GM19239 (cell line): Measurements from ENCODE around the gene LGALS4.
"Not testable (repeated sequence)": the region's sequence is repeated elsewhere in the genome, so short reads cannot be mapped to it uniquely, and the experiment has no call there.

Experiments
- DNase-seq: peaks from one replicate; pipeline ENCODE4 v3.0.0; 2011; ENCODE audit warnings: low spot score; ENCODE audit not compliant: insufficient read length
- FAIRE-seq: peaks from 2 replicates; lab custom pipeline; 2011; peaks lifted over from hg19 to GRCh38; lab: Jason Lieb, UNC

Gene LGALS4

DNA sequence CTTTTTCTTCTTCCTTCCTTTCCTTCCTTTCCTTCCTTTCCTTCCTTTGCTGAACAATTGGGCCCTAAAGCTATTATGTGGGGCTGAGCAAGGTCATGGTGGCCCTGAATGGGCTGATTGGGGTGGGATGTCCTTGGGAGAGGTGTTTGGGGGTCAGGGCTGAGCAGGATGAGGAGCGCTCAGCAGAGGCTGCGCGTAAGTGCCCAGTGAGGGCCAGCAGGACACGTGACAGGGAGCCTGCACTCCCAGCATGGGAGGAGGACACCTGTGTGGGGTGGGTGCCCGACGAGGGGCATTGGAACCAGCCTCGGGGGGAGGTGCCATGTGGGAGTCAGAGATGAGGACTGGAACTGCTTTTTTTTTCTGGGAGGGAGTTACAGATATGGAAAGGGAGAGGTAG, 34.0 kb downstream of the LGALS4 start:
- FAIRE-seq: no peak
- no peak for DNase-seq

DNA sequence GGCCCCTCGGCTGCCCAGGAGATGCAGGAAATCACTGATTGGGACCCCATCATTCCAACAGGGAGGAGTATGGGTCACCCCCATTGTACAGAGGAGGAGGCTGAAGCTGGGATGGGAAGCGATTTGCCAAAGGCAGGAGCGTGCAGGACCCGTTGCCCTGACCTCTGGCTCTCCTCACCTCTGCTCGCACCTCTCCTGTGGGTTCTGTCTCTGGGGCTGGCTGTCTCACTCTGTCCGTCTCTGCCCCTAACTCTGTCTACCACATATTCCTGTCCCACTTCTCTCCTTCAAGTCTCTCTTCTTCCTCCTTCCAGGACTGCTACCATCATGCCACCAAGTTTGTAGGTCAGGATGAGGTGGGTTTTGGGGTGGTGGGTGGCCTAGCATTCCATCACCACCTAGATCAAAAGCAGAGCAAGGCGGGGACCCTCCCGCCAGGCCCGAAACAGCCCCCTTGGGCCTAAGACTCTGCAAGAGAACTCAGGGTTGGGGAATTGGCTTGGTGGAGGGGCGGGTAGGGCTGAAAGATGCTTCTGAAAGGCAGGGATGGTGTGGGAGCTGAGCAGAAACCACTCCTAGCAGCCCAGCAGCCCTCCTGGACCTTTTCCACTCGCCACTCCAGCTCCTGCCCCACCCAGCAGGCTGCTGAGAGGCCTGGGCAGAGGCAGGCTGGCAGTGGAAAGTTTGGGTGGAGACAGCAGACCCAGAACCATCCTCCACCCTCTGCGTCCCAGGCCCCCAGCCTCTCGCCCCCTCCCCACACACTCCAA, 38.4 kb downstream of the LGALS4 start:
- no peak for DNase-seq
- FAIRE-seq: no peak

DNA sequence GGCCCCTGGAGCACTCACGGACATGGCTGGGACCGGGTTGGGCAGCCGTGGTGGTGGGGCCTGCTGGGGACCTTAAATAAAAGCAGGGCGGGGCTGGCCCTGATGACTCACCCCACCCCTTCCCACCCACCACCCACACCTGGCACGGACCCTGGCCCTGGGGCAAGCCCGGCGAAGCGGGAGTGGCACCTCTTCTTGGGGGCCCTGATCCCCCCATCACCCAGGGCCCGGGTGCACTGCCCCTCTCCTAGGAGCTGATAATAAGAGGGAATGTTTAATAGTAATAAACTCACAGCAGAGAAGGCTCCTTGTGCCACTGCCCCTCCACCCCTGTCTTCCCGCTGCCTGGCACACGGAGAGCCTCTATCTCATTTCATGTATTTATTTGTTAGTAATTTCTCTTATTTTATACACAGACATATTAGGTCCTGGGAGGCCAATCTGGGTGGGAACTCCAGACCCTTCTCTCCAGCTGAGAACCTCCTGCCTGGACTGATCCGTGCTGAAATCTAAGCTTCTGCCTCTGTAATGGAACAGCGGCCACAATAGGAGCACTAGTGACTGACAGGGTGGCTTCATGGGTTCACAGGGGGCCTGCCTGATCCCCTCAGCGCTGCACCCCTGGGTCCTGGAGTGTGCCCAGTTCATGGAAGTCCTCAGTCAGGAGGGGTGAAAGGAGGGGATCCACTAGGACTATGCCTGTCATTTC, 39.1 kb downstream of the LGALS4 start, which contains the start of gene LGALS7:
TSS of gene LGALS7 (minus strand) at position 49 of the 709 bp plus-strand sequence. CDS start at position 24, 25 bp downstream.
- FAIRE-seq (no peak), DNase-seq (no peak)

DNA sequence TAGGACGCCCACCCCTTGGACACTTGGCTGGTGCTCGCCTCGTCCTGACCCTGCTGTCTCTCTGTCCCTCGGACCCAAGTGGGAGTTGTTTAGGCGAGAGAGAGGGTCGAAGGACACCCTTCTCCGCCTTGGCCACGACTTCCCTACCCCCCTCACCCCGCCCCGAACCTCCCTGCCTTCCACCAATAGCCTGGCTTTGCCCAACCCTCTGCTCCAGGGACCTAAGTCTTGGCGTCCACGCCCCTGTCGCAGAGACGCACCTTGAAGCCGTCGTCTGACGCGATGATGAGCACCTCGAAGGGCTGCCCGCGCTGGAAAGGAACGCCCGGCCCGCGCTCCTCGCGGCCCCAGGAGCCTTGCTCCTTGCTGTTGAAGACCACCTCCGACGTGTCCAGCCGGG, 41.2 kb downstream of the LGALS4 start:
- DNase-seq, FAIRE-seq: not testable (repeated sequence)

DNA sequence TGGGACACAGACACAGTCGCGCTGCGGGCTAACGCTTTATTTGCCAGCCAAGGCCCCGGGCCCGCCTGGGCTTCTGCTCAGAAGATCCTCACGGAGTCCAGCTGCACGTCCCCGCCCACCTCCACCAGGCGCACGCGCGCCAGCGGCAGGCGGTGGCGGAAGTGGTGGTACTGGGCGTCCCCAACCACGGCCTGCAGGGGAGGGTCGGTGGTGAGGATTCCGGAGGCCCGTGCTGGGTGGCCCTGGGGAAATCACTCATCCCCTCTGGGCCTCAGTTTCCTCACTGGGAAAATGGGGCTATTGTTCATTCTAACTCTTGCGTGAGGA, 41.8 kb downstream of the LGALS4 start:
- FAIRE-seq: peak; percentile 99
- not testable (repeated sequence) for DNase-seq

DNA sequence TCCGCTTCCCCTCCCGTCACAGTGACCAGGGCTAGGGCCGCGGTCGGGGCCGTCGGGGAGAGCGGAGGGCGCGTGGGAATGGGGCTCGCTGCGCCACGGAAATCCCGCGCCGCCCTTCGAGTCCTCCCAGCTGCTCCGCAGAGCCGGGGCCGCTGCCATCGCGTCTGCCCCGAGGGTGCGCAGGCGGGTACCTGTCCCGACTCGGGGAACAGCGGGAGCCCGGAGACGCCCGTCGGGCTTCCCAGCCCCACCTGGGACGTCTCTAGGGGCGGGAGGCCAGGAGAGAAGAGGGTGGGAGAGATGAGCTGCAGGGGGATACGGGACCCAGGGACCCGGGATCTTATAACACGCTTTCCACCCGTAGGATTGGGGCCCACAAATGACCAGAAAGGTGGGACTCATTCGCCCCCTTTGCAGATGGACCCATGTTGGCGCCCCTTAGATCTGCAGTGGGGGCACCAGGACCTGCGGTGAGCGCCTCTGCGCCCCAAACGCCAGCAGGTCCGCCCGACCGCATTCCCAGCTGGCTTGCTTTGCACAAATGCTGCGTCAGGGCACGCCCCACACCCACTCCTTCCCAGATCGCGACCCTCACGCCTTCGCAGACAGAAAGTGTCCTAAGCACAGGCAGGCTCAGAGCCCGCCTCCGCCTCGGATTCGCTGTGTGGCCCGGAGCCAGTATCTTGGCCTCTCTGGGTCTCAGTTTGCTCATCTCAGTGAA, 42.4 kb downstream of the LGALS4 start:
- not testable (repeated sequence) for DNase-seq, FAIRE-seq

DNA sequence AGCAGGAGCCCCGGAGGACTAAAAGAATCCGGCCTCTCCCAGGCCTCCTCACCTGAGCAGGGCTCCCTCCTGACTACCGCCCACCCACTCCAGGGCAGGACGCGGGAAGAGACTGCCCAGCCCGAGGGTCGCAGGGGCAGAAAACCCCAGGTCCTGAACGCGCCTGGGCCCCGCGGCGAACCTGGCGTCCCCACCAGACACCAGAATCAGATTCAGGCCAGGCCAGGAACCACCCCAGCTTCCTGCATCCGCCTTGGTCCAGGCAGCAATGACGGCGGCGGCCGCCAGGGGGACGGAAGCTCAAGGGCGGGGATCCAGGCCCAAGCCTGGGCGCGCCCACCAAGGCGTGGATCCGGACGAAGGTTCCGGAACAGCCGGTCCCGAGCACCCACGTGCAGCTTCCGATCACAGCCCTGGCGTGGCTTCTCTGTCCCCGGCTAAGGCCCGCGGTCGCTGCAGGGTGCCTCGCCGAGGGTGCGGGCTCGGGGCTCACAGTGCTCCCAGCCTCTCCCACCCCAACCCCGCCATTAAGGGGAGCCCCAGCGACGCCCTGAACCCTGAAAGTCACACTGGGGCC, 43.0 kb downstream of the LGALS4 start:
- FAIRE-seq (peak; percentile 66), DNase-seq (peak; percentile 87)

DNA sequence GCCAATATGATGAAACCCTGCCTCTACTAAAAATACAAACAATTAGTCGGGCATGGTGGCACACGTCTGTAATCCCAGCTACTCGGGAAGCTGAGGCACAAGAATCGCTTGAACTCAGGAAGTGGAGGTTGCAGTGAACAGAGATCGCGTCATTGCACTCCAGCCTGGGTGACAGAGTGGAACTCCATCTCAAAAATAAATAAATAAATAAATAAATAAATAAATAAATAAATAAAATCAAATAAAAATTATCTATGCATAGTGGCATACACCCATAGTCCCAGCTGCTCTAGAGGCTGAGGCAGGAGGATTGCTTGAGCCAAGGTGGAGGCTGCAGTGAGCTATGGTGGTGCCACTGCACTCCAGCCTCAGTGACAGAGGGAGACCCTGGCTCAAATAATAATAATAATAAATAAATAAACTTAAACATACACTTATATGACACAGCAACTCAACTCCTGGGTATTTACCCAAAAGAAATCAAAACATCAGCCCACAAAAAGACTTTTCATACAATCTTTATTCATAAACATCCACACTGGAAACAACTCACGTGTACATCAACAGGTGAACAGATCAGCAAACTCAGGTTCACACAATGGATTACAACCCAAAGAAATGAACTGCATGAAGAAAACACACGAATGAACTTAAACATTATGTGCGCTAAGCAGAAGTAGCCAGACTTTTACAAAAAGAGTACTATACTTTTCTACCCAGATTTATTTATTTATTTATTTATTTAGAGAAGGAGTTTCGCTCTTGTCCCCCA, 46.3 kb downstream of the LGALS4 start:
- DNase-seq (no peak), FAIRE-seq (no peak)

DNA sequence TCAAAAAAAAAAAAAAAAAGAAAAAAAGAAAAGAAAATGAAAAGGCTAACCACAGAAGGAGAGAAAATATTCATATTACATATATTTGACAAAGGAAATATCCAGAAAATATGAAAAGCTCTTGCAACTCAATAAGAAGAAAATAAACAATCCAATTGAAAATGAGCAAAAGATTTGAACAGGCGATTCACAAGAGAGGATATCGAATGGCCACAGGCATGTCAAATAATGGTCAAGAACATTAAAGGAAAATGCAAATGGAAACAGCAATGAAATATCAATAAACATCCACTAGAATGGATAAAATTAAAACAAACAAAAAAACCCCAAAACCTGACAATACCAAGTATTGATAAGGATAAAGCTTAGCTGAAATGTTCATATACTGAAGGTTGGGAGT, 47.5 kb downstream of the LGALS4 start:
- DNase-seq (no peak), FAIRE-seq (no peak)

DNA sequence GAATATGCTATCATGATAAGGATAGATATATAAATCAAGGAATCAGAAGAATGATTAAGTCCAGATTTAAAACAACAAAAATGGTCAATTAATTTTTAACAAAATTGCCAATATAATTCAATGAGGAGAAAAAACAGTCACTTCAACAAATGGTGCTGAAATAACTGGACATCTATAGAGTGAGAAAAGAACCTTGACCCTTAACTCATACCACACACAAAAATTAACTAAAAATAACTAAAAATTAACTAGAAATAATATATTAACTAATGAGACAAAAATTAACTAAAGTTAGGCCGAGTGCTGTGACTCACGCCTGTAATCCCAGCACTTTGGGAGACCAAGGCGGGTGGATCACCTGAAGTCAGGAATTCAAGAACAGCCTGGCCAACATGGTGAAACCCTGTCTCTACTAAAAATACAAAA, 48.9 kb downstream of the LGALS4 start:
- FAIRE-seq (no peak), DNase-seq (no peak)

DNA sequence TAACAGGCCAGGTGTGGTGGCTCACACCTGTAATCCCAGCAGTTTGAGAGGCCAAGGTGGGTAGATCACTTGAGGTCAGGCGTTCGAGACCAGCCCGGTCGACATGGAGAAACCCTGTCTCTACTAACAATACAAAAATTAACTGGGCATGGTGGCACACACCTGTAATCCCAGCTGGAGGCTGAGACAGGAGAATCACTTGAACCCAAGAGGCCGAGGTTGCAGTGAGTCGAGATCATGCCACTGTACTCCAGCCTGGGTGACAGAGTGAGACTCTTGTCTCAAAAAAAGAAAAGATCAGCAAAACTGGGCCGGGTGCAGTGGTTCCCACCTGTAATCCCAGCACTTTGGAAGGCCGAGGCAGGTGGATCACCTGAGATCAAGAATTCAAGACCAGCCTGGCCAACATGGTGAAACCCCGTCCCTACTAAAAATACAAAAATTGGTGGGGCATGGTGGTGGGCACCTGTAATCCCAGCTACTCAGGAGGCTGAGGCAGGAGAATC, 50.8 kb downstream of the LGALS4 start:
- not testable (repeated sequence) for FAIRE-seq

DNA sequence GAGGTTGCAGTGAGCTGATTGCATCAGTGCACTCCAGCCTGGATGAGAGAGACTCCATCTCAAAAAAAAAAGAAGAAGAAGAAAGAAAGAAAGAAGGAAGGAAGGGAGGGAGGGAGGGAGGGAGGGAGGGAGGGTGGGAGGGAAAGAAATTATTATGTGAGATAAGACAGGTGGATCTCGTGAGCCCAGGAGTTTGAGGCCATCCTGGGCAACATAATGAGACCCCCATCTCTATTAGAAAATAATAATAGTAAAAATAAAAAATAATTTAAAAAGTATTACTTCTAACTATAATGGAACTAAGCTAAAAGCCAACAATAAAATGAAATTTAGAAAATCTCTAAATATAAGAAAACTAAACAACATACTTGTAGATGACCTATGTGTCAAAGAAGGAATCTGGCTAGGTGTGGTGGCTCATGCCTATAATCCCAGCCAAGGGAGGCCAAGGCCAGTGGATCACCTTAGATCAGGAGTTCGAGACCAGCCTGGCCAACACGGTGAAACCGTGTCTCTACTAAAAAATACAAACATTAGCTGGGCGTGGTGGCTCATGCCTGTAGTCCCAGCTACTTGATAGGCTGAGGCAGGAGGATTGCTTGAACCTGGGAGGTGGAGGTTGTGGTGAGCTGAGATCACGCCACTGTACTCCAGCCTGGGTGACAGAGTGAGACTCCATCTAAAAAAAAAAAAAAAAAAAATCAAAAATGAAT, 51.8 kb downstream of the LGALS4 start:
- not testable (repeated sequence) for FAIRE-seq, DNase-seq

More for the DNA sequence above, 50.8 kb downstream of the LGALS4 start:
- not testable (repeated sequence) for DNase-seq

DNA sequence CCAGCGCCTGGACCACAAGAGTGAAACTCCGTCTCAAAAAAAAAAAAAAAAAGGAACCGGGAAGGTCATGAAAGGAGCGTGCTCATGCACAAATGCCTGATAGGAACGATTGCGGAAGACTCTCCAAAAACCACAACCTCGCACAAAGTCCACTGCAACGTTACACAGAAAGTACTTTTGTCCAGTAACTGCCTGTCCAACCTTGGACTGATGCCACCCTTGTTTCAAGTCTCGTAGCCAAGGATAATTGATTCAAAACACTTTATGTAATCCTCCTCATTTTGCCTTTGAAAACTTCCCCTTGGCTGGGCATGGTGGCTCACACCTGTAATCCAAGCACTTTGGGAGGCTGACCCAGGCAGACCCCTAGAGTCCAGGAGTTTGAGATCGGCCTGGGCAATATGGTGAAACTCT, 53.1 kb downstream of the LGALS4 start:
- FAIRE-seq (no peak), DNase-seq (no peak)

DNA sequence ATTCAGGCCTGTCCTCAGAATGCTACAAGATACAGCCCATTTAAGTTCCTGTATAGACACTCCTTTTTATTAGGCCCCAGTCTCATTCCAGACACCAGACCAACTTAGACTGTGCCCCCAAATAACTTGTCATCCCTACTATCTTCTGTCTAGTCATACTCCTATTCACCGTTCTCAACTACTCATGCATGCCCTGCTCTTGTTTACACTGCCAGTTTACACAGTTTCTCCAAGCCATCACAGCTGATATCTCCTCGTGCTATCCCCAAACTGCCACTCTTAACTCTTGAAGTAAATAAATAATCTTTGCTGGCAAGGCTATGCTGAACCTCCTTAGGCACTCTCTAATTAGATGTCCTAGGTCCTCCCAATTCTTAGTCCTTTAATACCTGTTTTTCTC, 58.5 kb downstream of the LGALS4 start:
- not testable (repeated sequence) for DNase-seq, FAIRE-seq

DNA sequence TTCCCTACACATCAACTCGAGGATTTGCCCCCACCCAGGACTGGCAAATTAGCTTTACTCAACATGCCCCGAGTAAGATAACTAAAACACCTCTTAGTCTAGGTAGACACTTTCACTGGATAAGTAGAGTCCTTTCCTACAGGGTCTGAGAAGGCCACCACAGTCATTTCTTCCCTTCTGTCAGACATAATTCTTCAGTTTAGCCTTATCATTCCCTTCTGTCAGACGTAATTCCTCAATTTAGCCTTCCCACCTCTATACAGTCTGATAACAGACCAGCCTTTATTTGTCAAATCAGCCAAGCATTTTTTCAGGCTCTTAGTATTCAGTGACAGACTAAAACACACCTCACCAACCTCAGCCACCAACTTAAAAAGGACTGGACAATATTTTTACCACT, 59.0 kb downstream of the LGALS4 start:
- FAIRE-seq: not testable (repeated sequence)

More for the DNA sequence above, 59.0 kb downstream of the LGALS4 start:
- not testable (repeated sequence) for DNase-seq
